ENCODE measurements around the gene IL3. TPM values are rescaled to one million over a fixed set of nuclear protein-coding genes. Genes with fewer than 3 reads are reported as not detected.
A peak's percentile ranks its signal among the peaks of the same experiment; 100 is the strongest.

The IL3 gene
- total RNA-seq, 6 donors from 2014 or later = not detected

DNA sequence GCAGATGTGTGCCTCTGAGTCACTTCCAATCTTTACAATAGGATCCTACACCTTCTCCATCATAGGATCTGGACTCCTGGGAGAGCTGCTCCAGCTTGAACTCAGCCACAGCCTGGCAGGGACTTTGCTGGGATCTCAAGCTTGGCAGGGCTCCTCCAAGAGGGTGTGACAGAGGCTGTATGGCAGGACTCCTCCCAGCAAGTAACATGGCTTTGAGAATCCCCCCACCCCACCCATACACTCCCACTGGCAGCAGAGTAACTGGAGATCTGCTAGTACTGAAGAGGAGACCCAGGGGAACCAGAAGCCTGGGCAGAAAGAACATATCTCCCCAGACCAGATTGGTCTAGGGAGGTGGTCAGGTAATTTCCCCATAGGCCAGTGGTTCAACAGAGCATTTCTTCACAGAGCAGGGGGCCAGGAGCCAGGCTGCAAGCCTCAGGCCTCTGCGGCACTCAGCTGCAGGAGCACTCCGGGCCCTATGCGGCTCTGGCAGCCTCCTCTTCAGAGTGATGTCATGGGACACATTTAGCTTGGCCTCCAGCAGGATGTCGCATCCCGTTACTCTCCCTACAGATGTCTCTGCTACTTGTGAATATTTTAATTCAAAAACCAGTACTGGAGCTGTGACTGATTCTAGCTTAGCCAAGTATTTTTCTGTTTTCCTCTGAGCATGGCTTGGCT lies 47.3 kb upstream of the IL3 start:
- H3K4me3 ChIP-seq = no peak overlapping the region
- ATAC-seq (ENCODE audit: low FRiP score in 2 of 2) = no peak
- WGBS, 2 donors = 87 to 92% methylated on average over 4 to 5 of the region's 5 CpGs
- peaks cover 10 to 18% (median 12%) of the 10 kb centered on the region in 4 donors for H3K4me1 ChIP-seq
- H3K9me3 ChIP-seq = no peaks in the 10 kb centered on the region
- H3K27ac ChIP-seq = no peak overlapping the region
- no peaks in the 10 kb centered on the region for H3K36me3 ChIP-seq
- H3K27me3 ChIP-seq = peaks cover 0 to 16% (median 9%) of the 10 kb centered on the region in 4 donors
- TF ChIP-seq POLR2AphosphoS5 (IDR thresholded peaks at IDR 0.05) (no peak), POLR2A (IDR thresholded peaks at IDR 0.05) (no peak), EP300 (IDR thresholded peaks at IDR 0.05) (no peak)
- TF ChIP-seq, protein P1, sequence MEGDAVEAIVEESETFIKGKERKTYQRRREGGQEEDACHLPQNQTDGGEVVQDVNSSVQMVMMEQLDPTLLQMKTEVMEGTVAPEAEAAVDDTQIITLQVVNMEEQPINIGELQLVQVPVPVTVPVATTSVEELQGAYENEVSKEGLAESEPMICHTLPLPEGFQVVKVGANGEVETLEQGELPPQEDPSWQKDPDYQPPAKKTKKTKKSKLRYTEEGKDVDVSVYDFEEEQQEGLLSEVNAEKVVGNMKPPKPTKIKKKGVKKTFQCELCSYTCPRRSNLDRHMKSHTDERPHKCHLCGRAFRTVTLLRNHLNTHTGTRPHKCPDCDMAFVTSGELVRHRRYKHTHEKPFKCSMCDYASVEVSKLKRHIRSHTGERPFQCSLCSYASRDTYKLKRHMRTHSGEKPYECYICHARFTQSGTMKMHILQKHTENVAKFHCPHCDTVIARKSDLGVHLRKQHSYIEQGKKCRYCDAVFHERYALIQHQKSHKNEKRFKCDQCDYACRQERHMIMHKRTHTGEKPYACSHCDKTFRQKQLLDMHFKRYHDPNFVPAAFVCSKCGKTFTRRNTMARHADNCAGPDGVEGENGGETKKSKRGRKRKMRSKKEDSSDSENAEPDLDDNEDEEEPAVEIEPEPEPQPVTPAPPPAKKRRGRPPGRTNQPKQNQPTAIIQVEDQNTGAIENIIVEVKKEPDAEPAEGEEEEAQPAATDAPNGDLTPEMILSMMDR (IDR thresholded peaks at IDR 0.05) = no peak
- peak; percentile 17 to 40 for DNase-seq

DNA sequence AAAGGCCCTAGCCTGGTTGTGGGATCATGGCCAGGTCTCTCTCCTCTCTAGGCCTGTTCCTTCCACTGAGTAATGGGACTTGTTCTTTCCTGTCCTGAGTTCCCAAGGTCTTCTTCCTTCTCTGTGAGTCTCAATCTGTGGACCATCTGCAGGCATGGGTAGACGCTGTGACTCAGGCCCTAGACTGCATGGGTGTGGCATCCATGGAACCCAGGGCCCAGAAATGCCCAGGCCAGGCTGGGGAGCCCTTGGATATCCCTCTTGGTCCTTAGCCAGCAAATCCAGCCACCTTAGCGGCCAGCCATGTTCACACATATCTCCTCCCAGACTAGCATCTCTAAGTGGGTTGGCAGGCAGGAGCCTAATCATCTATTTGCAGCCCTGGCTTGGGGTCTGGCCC lies 46.7 kb upstream of the IL3 start:
- DNase-seq (peak in 1 of 2 donors; percentile 10), ATAC-seq (ENCODE audit: low FRiP score in 2 of 2) (no peak)
- H3K9me3 ChIP-seq = no peaks in the 10 kb centered on the region
- TF ChIP-seq, protein P1 (IDR thresholded peaks at IDR 0.05) = no peak
- TF ChIP-seq POLR2A (IDR thresholded peaks at IDR 0.05) (no peak), POLR2AphosphoS5 (IDR thresholded peaks at IDR 0.05) (no peak), EP300 (IDR thresholded peaks at IDR 0.05) (no peak)
- H3K4me3 ChIP-seq = no peak overlapping the region
- no peak overlapping the region for H3K27ac ChIP-seq
- peaks cover 10 to 18% (median 12%) of the 10 kb centered on the region in 4 donors for H3K4me1 ChIP-seq
- 89 to 91% methylated on average over 2 of the region's 2 CpGs for WGBS, 2 donors
- peaks cover 0 to 16% (median 9%) of the 10 kb centered on the region in 4 donors for H3K27me3 ChIP-seq
- H3K36me3 ChIP-seq = no peaks in the 10 kb centered on the region

DNA sequence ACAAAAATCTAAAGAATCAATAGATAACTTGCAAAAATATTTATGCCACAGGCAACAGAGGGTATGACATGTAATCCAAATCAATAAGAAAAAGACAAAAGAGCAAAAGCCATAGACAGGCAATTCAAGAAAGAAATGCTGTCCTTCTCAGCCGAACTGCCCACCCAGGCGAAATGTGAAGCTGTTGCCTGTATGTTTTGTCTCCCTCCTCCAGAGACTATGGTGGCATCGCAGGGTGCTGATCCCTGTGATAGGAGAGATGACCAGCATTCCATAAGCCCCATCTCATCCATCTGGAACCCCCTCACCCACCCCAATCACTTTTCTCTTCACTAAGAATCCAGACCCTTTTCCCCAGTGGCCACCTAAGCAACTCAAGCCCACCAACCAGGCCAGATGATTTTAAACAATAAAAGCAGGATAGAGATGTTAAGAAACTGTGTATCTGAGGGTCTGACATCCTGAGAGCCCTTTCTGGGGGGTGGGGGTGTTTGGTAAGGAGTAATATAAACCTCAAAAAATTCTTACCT lies 43.7 kb upstream of the IL3 start:
- DNase-seq (no peak), ATAC-seq (ENCODE audit: low FRiP score in 2 of 2) (no peak)
- WGBS, 2 donors = 86 to 87% methylated on average over 3 of the region's 3 CpGs
- H3K9me3 ChIP-seq = no peaks in the 10 kb centered on the region
- TF ChIP-seq POLR2A (IDR thresholded peaks at IDR 0.05) (no peak), POLR2AphosphoS5 (IDR thresholded peaks at IDR 0.05) (no peak), EP300 (IDR thresholded peaks at IDR 0.05) (no peak)
- TF ChIP-seq, protein P1 (IDR thresholded peaks at IDR 0.05) = no peak
- no peak overlapping the region for H3K27ac ChIP-seq
- H3K27me3 ChIP-seq = peaks cover 0 to 4% (median 2%) of the 10 kb centered on the region in 4 donors
- peaks cover 2 to 6% (median 4%) of the 10 kb centered on the region in 4 donors for H3K4me1 ChIP-seq
- H3K36me3 ChIP-seq = no peaks in the 10 kb centered on the region
- H3K4me3 ChIP-seq = no peak overlapping the region

DNA sequence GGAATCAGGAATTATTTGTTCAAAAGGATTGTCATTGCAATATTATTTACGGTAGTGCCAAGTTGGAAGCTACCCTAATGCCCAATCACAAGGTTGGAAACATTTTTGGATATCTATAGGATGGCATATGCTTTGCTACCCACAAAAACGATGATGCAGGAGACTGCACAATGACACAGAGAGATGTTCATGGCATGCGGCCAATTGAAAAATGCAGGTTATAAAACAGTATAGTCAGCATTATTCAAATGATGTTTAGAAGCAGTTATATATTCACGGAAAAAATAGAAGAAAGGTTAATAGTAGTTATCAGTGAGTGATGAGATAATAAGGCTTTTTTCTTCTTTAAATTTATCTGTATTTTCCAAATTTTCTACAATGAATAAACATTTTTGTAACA lies 43.1 kb upstream of the IL3 start:
- H3K4me1 ChIP-seq = peaks cover 0 to under 1% (median 0%) of the 10 kb centered on the region in 4 donors
- no peak overlapping the region for H3K27ac ChIP-seq
- no peaks in the 10 kb centered on the region for H3K36me3 ChIP-seq
- H3K27me3 ChIP-seq = no peaks in the 10 kb centered on the region
- DNase-seq = no peak
- WGBS, 2 donors = 70 to 73% methylated on average over 4 of the region's 4 CpGs
- TF ChIP-seq POLR2AphosphoS5 (IDR thresholded peaks at IDR 0.05) (no peak), EP300 (IDR thresholded peaks at IDR 0.05) (no peak), POLR2A (IDR thresholded peaks at IDR 0.05) (no peak)
- TF ChIP-seq, protein P1 (IDR thresholded peaks at IDR 0.05) = no peak
- no peak overlapping the region for H3K4me3 ChIP-seq
- no peak for ATAC-seq (ENCODE audit: low FRiP score in 2 of 2)
- H3K9me3 ChIP-seq = no peaks in the 10 kb centered on the region
